H9 (cell line): ENCODE measurements around the gene SLC47A2. TPM values are rescaled to one million over a fixed set of nuclear protein-coding genes. Genes with fewer than 3 reads are reported as not detected.

Source experiments
- DNase-seq: peaks from one replicate; pipeline ENCODE4 v3.0.0-alpha.2; 2017
- H2AFZ ChIP-seq: one replicate; pipeline ENCODE4 v1.6.1; 2013; ENCODE audit warnings: mild to moderate bottlenecking, low read length, control low read depth, moderate library complexity
- H2AK5ac ChIP-seq: 2 replicates; pipeline ENCODE4 v1.6.1; 2013; ENCODE audit warnings: low read length, control low read depth, mixed read lengths; ENCODE audit not compliant: insufficient read length
- H2BK120ac ChIP-seq: one replicate; pipeline ENCODE4 v1.6.1; 2013; ENCODE audit warnings: low read depth, mild to moderate bottlenecking, low read length, control low read depth, inconsistent platforms; ENCODE audit not compliant: poor library complexity, severe bottlenecking
- H2BK12ac ChIP-seq: 2 replicates; pipeline ENCODE4 v1.6.1; 2013; ENCODE audit warnings: low read length, control low read depth, mixed read lengths, low read depth; ENCODE audit not compliant: insufficient read length
- H2BK15ac ChIP-seq: 2 replicates; pipeline ENCODE4 v1.6.1; 2013; ENCODE audit warnings: low read depth, low read length, control low read depth
- H2BK20ac ChIP-seq: one replicate; pipeline ENCODE4 v1.6.1; 2013; ENCODE audit warnings: low read depth, mild to moderate bottlenecking, low read length, control low read depth, inconsistent platforms; ENCODE audit not compliant: poor library complexity, severe bottlenecking
- H2BK5ac ChIP-seq: 2 replicates; pipeline ENCODE4 v1.6.1; 2013; ENCODE audit warnings: low read length, control low read depth, mixed read lengths; ENCODE audit not compliant: insufficient read length
- H3K14ac ChIP-seq: 2 replicates; pipeline ENCODE4 v1.6.1; 2013; ENCODE audit warnings: low read length, control low read depth; ENCODE audit not compliant: insufficient read depth
- H3K18ac ChIP-seq: 2 replicates; pipeline ENCODE4 v1.6.1; 2013; ENCODE audit warnings: low read depth, mild to moderate bottlenecking, mixed read lengths, low read length, control low read depth; ENCODE audit not compliant: insufficient read length
- H3K23ac ChIP-seq: 2 replicates; pipeline ENCODE4 v1.6.1; 2013; ENCODE audit warnings: low read length, control low read depth, mixed read lengths, low read depth; ENCODE audit not compliant: insufficient read length
- H3K23me2 ChIP-seq: 2 replicates; pipeline ENCODE4 v1.6.1; 2013; ENCODE audit warnings: low read depth, mild to moderate bottlenecking, mixed read lengths, low read length, control low read depth; ENCODE audit not compliant: insufficient read length, poor library complexity, severe bottlenecking
- H3K27ac ChIP-seq: 2 replicates; pipeline ENCODE4 v1.5.1; 2013; ENCODE audit warnings: low read length, control low read depth, mixed read lengths, low read depth; ENCODE audit not compliant: insufficient read length
- H3K27me3 ChIP-seq: 2 replicates; pipeline ENCODE4 v1.6.1; 2013; ENCODE audit warnings: low read length, control low read depth, inconsistent platforms; ENCODE audit not compliant: insufficient read depth
- H3K4ac ChIP-seq: 2 replicates; pipeline ENCODE4 v1.6.1; 2013; ENCODE audit warnings: low read depth, mild to moderate bottlenecking, control low read depth, inconsistent platforms, low read length, moderate library complexity
- H3K4me1 ChIP-seq: 2 replicates; pipeline ENCODE4 v1.6.1; 2013; ENCODE audit warnings: low read length, control low read depth, inconsistent platforms; ENCODE audit not compliant: insufficient read depth
- H3K4me2 ChIP-seq: 2 replicates; pipeline ENCODE4 v1.6.1; 2013; ENCODE audit warnings: low read length, control low read depth, mixed read lengths; ENCODE audit not compliant: insufficient read length, insufficient read depth
- H3K56ac ChIP-seq: 2 replicates; pipeline ENCODE4 v1.6.1; 2013; ENCODE audit warnings: low read depth, mild to moderate bottlenecking, mixed read lengths, low read length, control low read depth; ENCODE audit not compliant: insufficient read length
- H3K79me1 ChIP-seq: 2 replicates; pipeline ENCODE4 v1.6.1; 2013; ENCODE audit warnings: low read depth, mild to moderate bottlenecking, moderate library complexity, low read length, control low read depth, inconsistent platforms; ENCODE audit not compliant: insufficient read depth, poor library complexity, severe bottlenecking
- H3K79me2 ChIP-seq: 2 replicates; pipeline ENCODE4 v1.6.1; 2013; ENCODE audit warnings: low read length, control low read depth, inconsistent platforms; ENCODE audit not compliant: insufficient read depth
- H3K9ac ChIP-seq: 2 replicates; pipeline ENCODE4 v1.6.1; 2013; ENCODE audit warnings: low read length, control low read depth, mixed read lengths; ENCODE audit not compliant: insufficient read length; ENCODE audit errors: extremely low read depth
- H3K9me3 ChIP-seq: one replicate; pipeline ENCODE4 v1.6.1; 2013; ENCODE audit warnings: low read depth, low read length, inconsistent platforms; ENCODE audit not compliant: control insufficient read depth
- H3T11ph ChIP-seq: one replicate; pipeline ENCODE4 v1.6.1; 2013; ENCODE audit warnings: mild to moderate bottlenecking, low read length, control low read depth, inconsistent platforms
- H4K20me1 ChIP-seq: one replicate; pipeline ENCODE4 v1.6.1; 2013; ENCODE audit not compliant: control insufficient read depth, insufficient read length, insufficient read depth
- H4K5ac ChIP-seq: 2 replicates; pipeline ENCODE4 v1.6.1; 2013; ENCODE audit warnings: low read depth, mild to moderate bottlenecking, mixed read lengths, low read length, control low read depth; ENCODE audit not compliant: insufficient read length
- H4K8ac ChIP-seq: replicated peaks from 2 replicates; pipeline ENCODE4 v1.6.1; 2013; ENCODE audit warnings: low read length, control low read depth, mixed read lengths, low read depth; ENCODE audit not compliant: insufficient read length
- H4K91ac ChIP-seq: 2 replicates; pipeline ENCODE4 v1.6.1; 2013; ENCODE audit warnings: low read depth, mild to moderate bottlenecking, moderate library complexity, mixed read lengths, low read length, control low read depth; ENCODE audit not compliant: insufficient read length
- H3K27ac Mint-ChIP-seq, 3 experiments: 2 replicates in 2 of 3; 3 replicates in 1 of 3; pipeline ENCODE4 v1.8.0; 2020 to 2021; ENCODE audit warnings: mixed read lengths in 3 of 3, mild to moderate bottlenecking in 1 of 3, moderate library complexity in 1 of 3
- H3K27me3 Mint-ChIP-seq: 2 replicates; pipeline ENCODE4 v1.8.0; 2021; ENCODE audit warnings: low read depth, mild to moderate bottlenecking, moderate library complexity, mixed read lengths
- H3K36me3 Mint-ChIP-seq, 3 experiments: 2 replicates in 2 of 3; 3 replicates in 1 of 3; pipeline ENCODE4 v1.8.0; 2020 to 2021; ENCODE audit warnings: low read depth in 3 of 3, mixed read lengths in 3 of 3; ENCODE audit not compliant: insufficient read depth in 1 of 3
- H3K4me1 Mint-ChIP-seq, 2 experiments: 2 replicates each; pipeline ENCODE4 v1.8.0; 2020; ENCODE audit warnings: mixed read lengths in 2 of 2
- H3K4me3 Mint-ChIP-seq, 2 experiments: 2 replicates in 1 of 2; 3 replicates in 1 of 2; pipeline ENCODE4 v1.8.0; 2020 to 2021; ENCODE audit warnings: mild to moderate bottlenecking in 2 of 2, mixed read lengths in 2 of 2, moderate library complexity in 1 of 2
- H3K9me3 Mint-ChIP-seq, 2 experiments: 2 replicates in 1 of 2; 3 replicates in 1 of 2; pipeline ENCODE4 v1.8.0; 2020; ENCODE audit warnings: mild to moderate bottlenecking in 2 of 2, mixed read lengths in 2 of 2, moderate library complexity in 1 of 2
- CTCF ChIP-seq: fragments of 200-600 bp; sonication (generic); conservative IDR thresholded peaks from 3 replicates; pipeline ENCODE4 v1.8.0; 2021; ENCODE audit warnings: antibody characterized with exemption, mild to moderate bottlenecking
- WGBS: extraction: QIAGEN DNeasy Blood & Tissue Kit; methylation state at CpG from one replicate; pipeline ENCODE4 v1.1.7; 2013; ENCODE audit warnings: missing lambda C conversion rate, low lambda C conversion rate, mixed read lengths; ENCODE audit not compliant: insufficient read length; ENCODE audit errors: extremely low coverage; 5-methylcytosine and 5-hydroxymethylcytosine counted together
- total RNA-seq: library from RNA; stranded (reverse); gene quantifications from 2 replicates; pipeline ENCODE4 v1.2.1, GENCODE V29; 2021

SLC47A2 gene
- total RNA-seq, 1 experiment from 2014 or later, result not detected

- Histone ChIP-seq H3T11ph (no peak overlapping the region), H4K91ac (no peak overlapping the region), H3K9me3 (no peaks in the 10 kb centered on the region), H2BK12ac (no peak overlapping the region), H3K79me1 (no peaks in the 10 kb centered on the region), H4K5ac (no peak overlapping the region), H3K18ac (no peak overlapping the region), H2BK5ac (no peak overlapping the region), H3K23ac (no peak overlapping the region), H3K4me2 (no peak overlapping the region), H2BK120ac (no peak overlapping the region), H2BK15ac (no peak overlapping the region), H3K4ac (no peak overlapping the region), H3K4me1 (peaks cover 5% of the 10 kb centered on the region; the same call in 1 of the 2 replicates), H3K27ac (no peak overlapping the region), H2AK5ac (no peak overlapping the region), H3K9ac (no peak overlapping the region), H4K8ac (no peak overlapping the region), H3K56ac (no peak overlapping the region), H3K23me2 (peaks cover 10% of the 10 kb centered on the region), H2AFZ (no peak overlapping the region), H3K14ac (no peak overlapping the region), H3K79me2 (peaks cover under 1% of the 10 kb centered on the region; the same call in 1 of the 2 replicates), H4K20me1 (no peaks in the 10 kb centered on the region), H3K27me3 (no peaks in the 10 kb centered on the region; the same call in 1 of the 2 replicates), H2BK20ac (no peak overlapping the region)
- H3K36me3 Mint-ChIP-seq, result peaks cover 0 to 3% (median 0%) of the 10 kb centered on the region in 3 experiments; a peak in 2 of 7 replicates
- TF ChIP-seq CTCF, result no peak
- H3K4me3 Mint-ChIP-seq, result no peak overlapping the region
- DNase-seq, result no peak
- H3K27me3 Mint-ChIP-seq, result peaks cover 9% of the 10 kb centered on the region
- H3K9me3 Mint-ChIP-seq, result no peaks in the 10 kb centered on the region
- no peak overlapping the region for H3K27ac Mint-ChIP-seq
- peaks cover 43 to 49% of the 10 kb centered on the region in 2 experiments for H3K4me1 Mint-ChIP-seq
- no CpG with 5 or more reads among the region's 5 CpGs for WGBS
Measured at GRCh38 chr17:19644493-19645210, 71.7 kb downstream of the SLC47A2 start.
